GM12875 (cell line): ENCODE data around the gene SORCS1.

ENCODE experiments used
- H3K4me3 ChIP-seq: one replicate; pipeline ENCODE4 v1.5.1; 2011; ENCODE audit warnings: low read depth, low read length, control low read depth
- CTCF ChIP-seq: IDR thresholded peaks from 2 replicates; pipeline ENCODE4 v1.5.1; 2011; ENCODE audit warnings: low read depth, mild to moderate bottlenecking, control low read depth, inconsistent platforms, low read length, moderate library complexity, borderline replicate concordance; ENCODE audit not compliant: insufficient read depth

The SORCS1 gene

GRCh38 chr10:106618646-106619045, 545.9 kb downstream of the SORCS1 start:
- no peak for TF ChIP-seq CTCF
- no peak overlapping the region for H3K4me3 ChIP-seq

- H3K4me3 ChIP-seq: no peak overlapping the region
- TF ChIP-seq CTCF: no peak
Observed at GRCh38 chr10:106615081-106615480, 549.4 kb downstream of the SORCS1 start.

GRCh38 chr10:106614293-106614692, 550.2 kb downstream of the SORCS1 start:
- no peak overlapping the region for H3K4me3 ChIP-seq
- no peak for TF ChIP-seq CTCF

GRCh38 chr10:106612381-106612780, 552.1 kb downstream of the SORCS1 start:
- no peak overlapping the region for H3K4me3 ChIP-seq
- TF ChIP-seq CTCF: no peak

GRCh38 chr10:106609470-106610266, 554.8 kb downstream of the SORCS1 start:
- peak; percentile 43; the same call in 1 of the 2 replicates for TF ChIP-seq CTCF

GRCh38 chr10:106608066-106608465, 556.4 kb downstream of the SORCS1 start:
- TF ChIP-seq CTCF: no peak
- no peak overlapping the region for H3K4me3 ChIP-seq

More at GRCh38 chr10:106609470-106610266, 554.8 kb downstream of the SORCS1 start:
- H3K4me3 ChIP-seq: no peak overlapping the region

- no peak overlapping the region for H3K4me3 ChIP-seq
- TF ChIP-seq CTCF: no peak
Observed at GRCh38 chr10:106595281-106595680, 569.2 kb downstream of the SORCS1 start.
